Sigmoid colon (tissue), 7 donors: ENCODE results near the gene NLRP1. TPM values are rescaled to one million over a fixed set of nuclear protein-coding genes. Genes with fewer than 3 reads are reported as not detected.

Source experiments
- DNase-seq: peaks from one replicate; pipeline ENCODE4 v3.0.0-alpha.2; 2019
- H3K27ac ChIP-seq, 4 donors: fragments of 200-600 bp; sonication (generic); one replicate each; pipeline ENCODE4 v1.5.1; 2016 to 2019; ENCODE audit warnings: mild to moderate bottlenecking in 1 of 4
- H3K27me3 ChIP-seq, 3 donors: fragments of 200-600 bp; sonication (generic); one replicate each; pipeline ENCODE4 v1.5.1; 2019; ENCODE audit warnings: mild to moderate bottlenecking in 1 of 3
- H3K36me3 ChIP-seq, 4 donors: fragments of 200-600 bp; sonication (generic); one replicate each; pipeline ENCODE4 v1.5.1; 2016 to 2019
- H3K4me1 ChIP-seq, 4 donors: fragments of 200-600 bp; sonication (generic); one replicate each; pipeline ENCODE4 v1.5.1; 2017 to 2019
- H3K4me3 ChIP-seq, 4 donors: fragments of 200-600 bp; sonication (generic); one replicate each; pipeline ENCODE4 v1.5.1; 2017 to 2019; ENCODE audit warnings: mild to moderate bottlenecking in 2 of 4, moderate library complexity in 1 of 4
- H3K9me3 ChIP-seq, 4 donors: fragments of 200-600 bp in 3 of 4; sonication (generic) in 3 of 4; one replicate each; pipeline versions ENCODE4 v1.5.1 to v1.6.1; 2013 to 2019
- CTCF ChIP-seq, 4 experiments: fragments of 450-650 bp in 3 of 4; fragments of 200-600 bp in 1 of 4; IDR thresholded peaks; one replicate each; pipeline ENCODE4 v1.5.1; 2016 to 2019; ENCODE audit warnings: antibody characterized with exemption in 4 of 4, mild to moderate bottlenecking in 3 of 4, moderate library complexity in 2 of 4
- EP300 ChIP-seq, 4 donors: sonication (generic); formaldehyde crosslinking; IDR thresholded peaks; one replicate each; pipeline ENCODE4 v1.6.1; 2017; ENCODE audit warnings: antibody characterized with exemption in 4 of 4
- POLR2A ChIP-seq, 2 donors: fragments of 450-650 bp; IDR thresholded peaks; one replicate each; pipeline ENCODE4 v1.6.1; 2016; ENCODE audit warnings: antibody characterized with exemption in 2 of 2, mild to moderate bottlenecking in 2 of 2, moderate library complexity in 2 of 2
- POLR2AphosphoS5 ChIP-seq, 4 donors: sonication (generic); formaldehyde crosslinking; IDR thresholded peaks; one replicate each; pipeline ENCODE4 v1.6.1; 2017; ENCODE audit warnings: antibody characterized with exemption in 4 of 4
- WGBS, 2 donors: extraction: QIAGEN DNeasy Blood & Tissue Kit; methylation state at CpG; one replicate each; pipeline ENCODE4 v1.1.7; 2013; 5-methylcytosine and 5-hydroxymethylcytosine counted together
- intact Hi-C: fragments of 100-400 bp; cut with DNase I; formaldehyde crosslinking; loops from one replicate; pipeline ENCODE4 v1.15.1; 2023
- polyA plus RNA-seq, 3 donors: library from polyadenylated mRNA; stranded (reverse); fragments of 200-250 nt; gene quantifications; one replicate each; pipeline ENCODE4 v1.2.3, GENCODE V29; 2013
- total RNA-seq, 4 donors: library from RNA; depleted of rRNA; stranded (reverse); fragments of >200 nt; gene quantifications; one replicate each; pipeline ENCODE4 v1.1.0, GENCODE V29; 2016
- donor health status: healthy with polysubstance abuse.
- donor health status: Bipolar disorder and iron deficiency.
- donor health status: healthy.

NLRP1 gene
- total and polyA plus RNA-seq, 7 donors = 1.8 to 70.3 (median 25.0) TPM

- no peaks in the 10 kb centered on the region for H3K9me3 ChIP-seq
- H3K4me1 ChIP-seq = no peaks in the 10 kb centered on the region
- DNase-seq = no peak
- H3K4me3 ChIP-seq = no peak overlapping the region
- peaks cover 0 to 3% (median 0%) of the 10 kb centered on the region in 4 donors for H3K36me3 ChIP-seq
- TF ChIP-seq POLR2A (IDR thresholded peaks at IDR 0.05) (no peak), EP300 (IDR thresholded peaks at IDR 0.05) (no peak), CTCF (IDR thresholded peaks at IDR 0.05) (no peak), POLR2AphosphoS5 (IDR thresholded peaks at IDR 0.05) (no peak)
- H3K27me3 ChIP-seq = no peaks in the 10 kb centered on the region
- intact Hi-C loops = no loop called here
- no peak overlapping the region for H3K27ac ChIP-seq
- WGBS, 2 donors = 70 to 80% methylated on average over 2 of the region's 2 CpGs
Observed at GRCh38 chr17:5565808-5566207, 18.5 kb downstream of the NLRP1 start.

- 70 to 74% methylated on average over 2 of the region's 2 CpGs for WGBS, 2 donors
- intact Hi-C loops = no loop called here
- no peaks in the 10 kb centered on the region for H3K4me1 ChIP-seq
- no peaks in the 10 kb centered on the region for H3K9me3 ChIP-seq
- no peak for TF ChIP-seq CTCF (IDR thresholded peaks at IDR 0.05)
- no peak for TF ChIP-seq EP300 (IDR thresholded peaks at IDR 0.05)
- no peak for TF ChIP-seq POLR2AphosphoS5 (IDR thresholded peaks at IDR 0.05)
- no peak for TF ChIP-seq POLR2A (IDR thresholded peaks at IDR 0.05)
- H3K36me3 ChIP-seq = peaks cover 0 to 15% (median 3%) of the 10 kb centered on the region in 4 donors
- H3K4me3 ChIP-seq = no peak overlapping the region
- DNase-seq = no peak
- no peak overlapping the region for H3K27ac ChIP-seq
- no peaks in the 10 kb centered on the region for H3K27me3 ChIP-seq
Observed at GRCh38 chr17:5563456-5563855, 20.9 kb downstream of the NLRP1 start.

DNA sequence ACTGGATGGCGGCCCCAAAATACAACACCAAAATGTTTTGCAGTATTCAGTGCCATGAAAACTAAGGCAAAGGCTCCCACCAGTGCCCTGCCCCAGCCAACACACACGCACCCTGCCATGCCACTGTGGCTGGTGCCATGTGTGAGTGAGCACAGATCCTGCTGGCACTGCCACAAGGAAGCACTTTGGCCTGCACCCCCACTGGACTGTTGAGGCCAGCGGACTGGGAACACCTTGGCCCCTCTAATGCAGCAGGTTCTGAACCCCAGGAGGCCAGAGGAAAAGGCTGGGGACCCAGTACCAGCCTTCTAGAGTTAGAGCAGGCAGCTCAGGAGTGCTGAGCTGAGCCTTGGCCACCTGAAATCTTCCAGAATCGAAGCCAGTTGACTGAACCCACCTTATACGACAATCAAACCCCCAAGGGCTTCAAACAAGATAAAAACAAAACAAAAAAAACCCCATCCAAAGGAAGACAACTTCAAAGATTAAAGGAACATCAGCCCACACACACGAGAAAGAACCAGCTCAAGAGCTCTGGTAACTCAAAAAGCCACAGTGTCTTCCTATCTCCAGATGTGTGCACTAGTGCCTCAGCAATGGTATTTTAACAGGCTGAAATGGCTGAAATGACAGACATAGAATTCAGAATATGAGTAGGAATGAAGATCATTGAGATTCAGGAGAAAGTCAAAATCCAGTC lies 21.5 kb downstream of the NLRP1 start:
- intact Hi-C loops = no loop called here
- peaks cover 0 to 21% (median 3%) of the 10 kb centered on the region in 4 donors for H3K36me3 ChIP-seq
- H3K4me3 ChIP-seq = no peak overlapping the region
- H3K9me3 ChIP-seq = no peaks in the 10 kb centered on the region
- no peak for DNase-seq
- no peaks in the 10 kb centered on the region for H3K27me3 ChIP-seq
- 68 to 78% methylated on average over 6 of the region's 6 CpGs for WGBS, 2 donors
- no peak overlapping the region for H3K27ac ChIP-seq
- H3K4me1 ChIP-seq = no peaks in the 10 kb centered on the region
- TF ChIP-seq CTCF (IDR thresholded peaks at IDR 0.05) (no peak), EP300 (IDR thresholded peaks at IDR 0.05) (no peak), POLR2A (IDR thresholded peaks at IDR 0.05) (no peak), POLR2AphosphoS5 (IDR thresholded peaks at IDR 0.05) (no peak)

GRCh38 chr17:5561736-5562571 lies 22.4 kb downstream of the NLRP1 start:
- intact Hi-C loops = no loop called here
- peaks cover 0 to 19% (median 3%) of the 10 kb centered on the region in 4 donors for H3K36me3 ChIP-seq
- H3K27ac ChIP-seq = no peak overlapping the region
- H3K4me1 ChIP-seq = no peaks in the 10 kb centered on the region
- no peaks in the 10 kb centered on the region for H3K9me3 ChIP-seq
- no peak for DNase-seq
- no peak overlapping the region for H3K4me3 ChIP-seq
- TF ChIP-seq EP300 (IDR thresholded peaks at IDR 0.05) (no peak), POLR2AphosphoS5 (IDR thresholded peaks at IDR 0.05) (no peak), CTCF (IDR thresholded peaks at IDR 0.05) (no peak), POLR2A (IDR thresholded peaks at IDR 0.05) (no peak)
- WGBS, 2 donors = 78 to 88% methylated on average over 14 of the region's 14 CpGs
- no peaks in the 10 kb centered on the region for H3K27me3 ChIP-seq
